ENCODE results near the gene PTH1R.

Gene PTH1R

GRCh38 chr3:46835054-46835453, 42.5 kb upstream of the PTH1R start:
- DNase-seq (ENCODE audit: low read depth): no peak
- TF ChIP-seq CTCF (conservative IDR thresholded peaks at IDR 0.05; ENCODE audit: low read depth, low read length): no peak
- no peak overlapping the region for H3K4me3 ChIP-seq (ENCODE audit: low read depth, low read length)

GRCh38 chr3:46835491-46835890, 42.0 kb upstream of the PTH1R start:
- DNase-seq (ENCODE audit: low read depth): no peak
- no peak for TF ChIP-seq CTCF (conservative IDR thresholded peaks at IDR 0.05; ENCODE audit: low read depth, low read length)
- H3K4me3 ChIP-seq (ENCODE audit: low read depth, low read length): no peak overlapping the region

- no peak overlapping the region for H3K4me3 ChIP-seq (ENCODE audit: low read depth, low read length)
- no peak for DNase-seq (ENCODE audit: low read depth)
- TF ChIP-seq CTCF (conservative IDR thresholded peaks at IDR 0.05; ENCODE audit: low read depth, low read length): no peak
These were observed 39.2 kb upstream of the PTH1R start for GRCh38 chr3:46838301-46838700.

GRCh38 chr3:46840491-46840890, 37.0 kb upstream of the PTH1R start:
- no peak overlapping the region for H3K4me3 ChIP-seq (ENCODE audit: low read depth, low read length)
- DNase-seq (ENCODE audit: low read depth): no peak
- TF ChIP-seq CTCF (conservative IDR thresholded peaks at IDR 0.05; ENCODE audit: low read depth, low read length): no peak

- TF ChIP-seq CTCF (conservative IDR thresholded peaks at IDR 0.05; ENCODE audit: low read depth, low read length): no peak
- DNase-seq (ENCODE audit: low read depth): no peak
- no peak overlapping the region for H3K4me3 ChIP-seq (ENCODE audit: low read depth, low read length)
These were observed 34.0 kb upstream of the PTH1R start for GRCh38 chr3:46843508-46843907.

- H3K4me3 ChIP-seq (ENCODE audit: low read depth, low read length): no peak overlapping the region
- DNase-seq (ENCODE audit: low read depth): no peak
- no peak for TF ChIP-seq CTCF (conservative IDR thresholded peaks at IDR 0.05; ENCODE audit: low read depth, low read length)
These were observed 33.1 kb upstream of the PTH1R start for GRCh38 chr3:46844397-46844796.

GRCh38 chr3:46844881-46845312, 32.6 kb upstream of the PTH1R start:
- no peak for TF ChIP-seq CTCF (conservative IDR thresholded peaks at IDR 0.05; ENCODE audit: low read depth, low read length)
- H3K4me3 ChIP-seq (ENCODE audit: low read depth, low read length): no peak overlapping the region
- no peak for DNase-seq (ENCODE audit: low read depth)

Measured in choroid plexus epithelial cell (primary cell).